HG03460 (cell line): ENCODE measurements around the gene NR1H2.

ENCODE experiments used
- ATAC-seq: cut with Tn5 transposase; IDR thresholded peaks from one replicate; pipeline ENCODE4 v1.9.1; 2021; ENCODE audit not compliant: unreplicated experiment

Gene NR1H2

GRCh38 chr19:50399368-50399745, 23.1 kb downstream of the NR1H2 start:
- ATAC-seq, result no peak

DNA sequence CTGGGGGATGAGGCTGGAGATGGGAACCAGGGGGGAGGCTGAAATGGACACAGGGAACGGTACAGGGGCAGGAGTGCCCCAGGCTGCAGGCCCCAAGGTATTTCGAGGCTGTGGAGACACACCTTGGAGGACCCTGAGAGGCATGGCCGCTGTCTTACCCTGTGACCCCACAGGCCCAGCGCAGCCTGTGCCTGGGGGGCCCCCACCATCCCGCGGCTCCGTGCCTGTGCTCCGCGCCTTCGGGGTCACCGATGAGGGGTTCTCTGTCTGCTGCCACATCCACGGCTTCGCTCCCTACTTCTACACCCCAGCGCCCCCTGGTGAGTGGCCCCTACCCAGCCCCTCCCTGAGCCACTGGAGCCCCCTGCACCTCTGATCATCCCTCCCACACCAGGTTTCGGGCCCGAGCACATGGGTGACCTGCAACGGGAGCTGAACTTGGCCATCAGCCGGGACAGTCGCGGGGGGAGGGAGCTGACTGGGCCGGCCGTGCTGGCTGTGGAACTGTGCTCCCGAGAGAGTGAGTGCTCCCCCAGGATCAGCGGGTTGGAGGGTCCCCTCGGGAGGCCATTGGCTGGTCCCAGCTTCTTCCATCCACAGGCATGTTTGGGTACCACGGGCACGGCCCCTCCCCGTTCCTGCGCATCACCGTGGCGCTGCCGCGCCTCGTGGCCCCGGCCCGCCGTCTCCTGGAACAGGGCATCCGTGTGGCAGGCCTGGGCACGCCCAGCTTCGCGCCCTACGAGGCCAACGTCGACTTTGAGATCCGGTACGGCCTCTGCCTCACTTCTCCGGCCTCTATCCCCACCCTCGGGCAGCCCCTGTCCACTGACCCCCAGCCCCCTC, 25.6 kb downstream of the NR1H2 start:
- no peak for ATAC-seq

DNA sequence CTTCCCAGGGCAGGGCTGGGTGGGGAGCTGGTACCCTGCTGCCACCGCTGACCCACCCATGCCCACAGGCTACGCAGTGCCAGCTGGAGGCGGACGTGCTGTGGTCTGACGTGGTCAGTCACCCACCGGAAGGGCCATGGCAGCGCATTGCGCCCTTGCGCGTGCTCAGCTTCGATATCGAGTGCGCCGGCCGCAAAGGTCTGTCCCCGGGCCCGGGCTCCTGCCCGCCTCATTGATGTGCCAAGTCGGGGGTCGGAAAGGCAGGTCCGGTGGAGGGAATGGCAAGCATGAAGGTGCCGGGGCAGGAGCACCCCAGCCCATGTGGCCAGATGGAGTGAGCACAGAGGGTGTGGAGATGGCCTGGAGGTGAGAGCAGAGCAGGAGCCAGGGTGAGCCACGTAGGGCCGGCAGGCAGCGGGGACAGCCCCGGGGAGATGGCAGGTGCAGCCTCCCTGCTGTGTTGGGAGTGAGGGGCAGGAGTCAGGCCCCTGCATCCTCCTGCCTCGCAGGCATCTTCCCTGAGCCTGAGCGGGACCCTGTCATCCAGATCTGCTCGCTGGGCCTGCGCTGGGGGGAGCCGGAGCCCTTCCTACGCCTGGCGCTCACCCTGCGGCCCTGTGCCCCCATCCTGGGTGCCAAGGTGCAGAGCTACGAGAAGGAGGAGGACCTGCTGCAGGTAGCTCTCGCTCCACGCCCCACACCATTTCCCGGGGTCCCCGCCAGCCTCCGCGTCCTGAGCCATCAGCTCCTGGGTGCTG, 26.5 kb downstream of the NR1H2 start:
- no peak for ATAC-seq

DNA sequence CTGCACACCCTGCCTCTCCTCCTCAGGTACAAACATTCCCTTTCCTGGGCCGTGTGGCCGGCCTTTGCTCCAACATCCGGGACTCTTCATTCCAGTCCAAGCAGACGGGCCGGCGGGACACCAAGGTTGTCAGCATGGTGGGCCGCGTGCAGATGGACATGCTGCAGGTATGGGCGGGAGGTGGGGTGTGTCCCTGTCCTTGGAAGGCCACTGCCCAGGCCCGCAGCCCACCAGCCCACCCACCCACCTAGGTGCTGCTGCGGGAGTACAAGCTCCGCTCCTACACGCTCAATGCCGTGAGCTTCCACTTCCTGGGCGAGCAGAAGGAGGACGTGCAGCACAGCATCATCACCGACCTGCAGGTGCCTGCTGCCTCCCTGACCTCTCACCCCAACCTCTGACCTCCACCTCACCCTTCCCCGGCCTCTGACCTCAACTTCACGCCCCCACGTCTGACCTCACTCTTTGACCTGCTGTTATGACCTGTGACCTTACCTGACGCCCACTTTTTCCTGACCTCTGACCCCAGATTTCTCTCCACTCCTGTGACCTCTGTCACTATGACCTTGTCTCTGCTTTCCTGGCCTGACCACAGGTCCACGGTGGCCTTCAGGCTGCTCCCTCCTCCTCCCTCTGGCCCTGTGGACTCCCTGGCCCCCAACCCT, 30.0 kb downstream of the NR1H2 start:
- no peak for ATAC-seq

GRCh38 chr19:50406829-50407228, 30.6 kb downstream of the NR1H2 start:
- no peak for ATAC-seq

- ATAC-seq, result no peak
Measured at GRCh38 chr19:50409347-50409746, 33.1 kb downstream of the NR1H2 start.

DNA sequence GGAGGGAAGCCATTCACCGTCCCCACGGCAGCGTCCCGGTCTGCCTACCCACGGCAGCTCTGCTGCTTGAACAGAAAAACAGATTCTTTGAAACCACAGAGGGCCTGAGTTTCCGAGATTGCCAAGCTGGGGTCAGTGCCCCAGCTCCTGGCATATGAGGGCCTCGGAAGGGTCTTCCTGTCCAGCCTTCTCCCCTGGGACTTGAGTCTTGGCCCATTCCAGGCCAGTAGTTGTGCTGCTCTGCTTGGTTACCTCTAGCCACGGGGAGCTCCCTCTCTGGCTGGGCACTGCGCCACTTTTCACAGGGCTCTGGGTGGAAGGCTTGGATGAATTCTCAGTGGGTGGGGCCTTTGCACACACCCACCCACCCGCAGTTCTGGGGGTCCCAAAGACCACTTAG, 33.9 kb downstream of the NR1H2 start:
- ATAC-seq, result no peak

- no peak for ATAC-seq
Measured at GRCh38 chr19:50412419-50412818, 36.2 kb downstream of the NR1H2 start.

DNA sequence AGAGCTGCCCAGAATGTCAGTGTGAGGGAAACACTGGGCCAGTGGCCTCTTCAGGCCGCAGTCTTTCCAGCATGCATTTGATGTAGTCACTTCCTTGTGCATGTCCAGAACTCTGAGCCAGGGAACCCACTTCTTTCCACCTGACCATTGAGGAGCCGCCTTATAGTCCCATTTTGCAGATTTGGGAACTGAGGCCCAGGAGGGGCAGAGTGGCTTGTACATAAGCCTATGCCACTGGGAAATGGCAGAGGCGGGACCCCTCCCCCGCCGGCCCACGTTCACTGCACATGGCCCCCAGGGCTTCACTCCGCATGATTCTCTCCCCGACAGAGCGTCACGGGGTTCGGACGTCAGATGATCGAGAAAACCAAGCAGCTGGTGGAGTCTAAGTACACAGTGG, 36.8 kb downstream of the NR1H2 start:
- ATAC-seq, result no peak

DNA sequence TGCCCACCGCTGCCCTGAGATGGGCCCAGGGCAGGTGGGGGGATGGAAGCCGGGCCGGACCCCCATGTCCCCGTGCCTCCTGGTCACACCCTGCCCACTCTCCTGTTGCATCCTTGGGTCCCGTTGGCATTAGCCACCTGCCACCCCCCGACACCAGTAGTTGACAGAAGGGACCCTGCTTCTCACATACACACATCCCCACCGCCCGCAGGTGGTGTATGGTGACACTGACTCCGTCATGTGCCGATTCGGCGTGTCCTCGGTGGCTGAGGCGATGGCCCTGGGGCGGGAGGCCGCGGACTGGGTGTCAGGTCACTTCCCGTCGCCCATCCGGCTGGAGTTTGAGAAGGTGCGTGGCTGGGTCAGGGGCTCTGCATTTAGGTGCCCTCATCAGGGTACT, 37.3 kb downstream of the NR1H2 start:
- ATAC-seq, result no peak

DNA sequence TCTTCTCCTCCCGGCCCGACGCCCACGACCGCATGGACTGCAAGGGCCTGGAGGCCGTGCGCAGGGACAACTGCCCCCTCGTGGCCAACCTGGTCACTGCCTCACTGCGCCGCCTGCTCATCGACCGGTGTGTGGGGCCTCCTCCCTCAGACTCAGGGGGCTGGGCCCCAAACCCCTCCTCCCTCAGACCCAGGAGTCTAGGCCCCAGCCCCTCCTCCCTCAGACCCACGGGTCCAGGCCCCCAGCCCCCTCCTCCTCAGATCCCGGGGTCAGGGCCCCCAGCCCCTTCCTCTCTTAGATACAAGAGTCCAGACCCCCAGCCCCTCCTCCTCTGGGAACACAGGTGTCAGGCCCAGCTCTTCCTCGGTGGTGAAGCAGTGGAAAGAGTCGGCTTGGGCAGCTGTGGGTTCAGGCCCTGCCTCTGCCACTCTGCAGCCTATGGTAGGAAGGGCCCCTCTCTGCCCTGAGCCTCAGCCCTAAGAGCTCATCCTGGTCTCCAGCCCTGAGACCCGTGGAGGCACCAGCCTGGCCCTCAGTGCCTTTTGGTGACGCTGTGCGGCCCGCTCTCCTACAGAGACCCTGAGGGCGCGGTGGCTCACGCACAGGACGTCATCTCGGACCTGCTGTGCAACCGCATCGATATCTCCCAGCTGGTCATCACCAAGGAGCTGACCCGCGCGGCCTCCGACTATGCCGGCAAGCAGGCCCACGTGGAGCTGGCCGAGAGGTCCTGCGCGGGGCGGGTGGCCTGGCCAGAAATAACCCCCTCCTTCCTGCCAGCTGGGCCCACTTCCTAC, 38.8 kb downstream of the NR1H2 start:
- no peak for ATAC-seq

DNA sequence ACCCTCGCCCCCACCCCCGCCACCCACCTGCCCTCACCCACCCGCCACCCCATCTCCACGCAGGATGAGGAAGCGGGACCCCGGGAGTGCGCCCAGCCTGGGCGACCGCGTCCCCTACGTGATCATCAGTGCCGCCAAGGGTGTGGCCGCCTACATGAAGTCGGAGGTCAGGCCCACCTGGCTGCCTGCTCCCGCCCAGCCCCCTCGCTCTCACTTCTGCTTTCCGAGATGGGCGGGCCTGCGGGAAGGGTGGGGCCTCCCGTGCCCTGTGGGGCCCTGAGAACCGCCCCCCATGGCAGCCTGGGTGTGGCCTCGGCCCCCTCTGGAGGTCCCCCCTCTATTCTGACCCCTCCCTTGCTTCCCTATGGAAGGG, 39.4 kb downstream of the NR1H2 start:
- ATAC-seq, result peak; percentile 51

DNA sequence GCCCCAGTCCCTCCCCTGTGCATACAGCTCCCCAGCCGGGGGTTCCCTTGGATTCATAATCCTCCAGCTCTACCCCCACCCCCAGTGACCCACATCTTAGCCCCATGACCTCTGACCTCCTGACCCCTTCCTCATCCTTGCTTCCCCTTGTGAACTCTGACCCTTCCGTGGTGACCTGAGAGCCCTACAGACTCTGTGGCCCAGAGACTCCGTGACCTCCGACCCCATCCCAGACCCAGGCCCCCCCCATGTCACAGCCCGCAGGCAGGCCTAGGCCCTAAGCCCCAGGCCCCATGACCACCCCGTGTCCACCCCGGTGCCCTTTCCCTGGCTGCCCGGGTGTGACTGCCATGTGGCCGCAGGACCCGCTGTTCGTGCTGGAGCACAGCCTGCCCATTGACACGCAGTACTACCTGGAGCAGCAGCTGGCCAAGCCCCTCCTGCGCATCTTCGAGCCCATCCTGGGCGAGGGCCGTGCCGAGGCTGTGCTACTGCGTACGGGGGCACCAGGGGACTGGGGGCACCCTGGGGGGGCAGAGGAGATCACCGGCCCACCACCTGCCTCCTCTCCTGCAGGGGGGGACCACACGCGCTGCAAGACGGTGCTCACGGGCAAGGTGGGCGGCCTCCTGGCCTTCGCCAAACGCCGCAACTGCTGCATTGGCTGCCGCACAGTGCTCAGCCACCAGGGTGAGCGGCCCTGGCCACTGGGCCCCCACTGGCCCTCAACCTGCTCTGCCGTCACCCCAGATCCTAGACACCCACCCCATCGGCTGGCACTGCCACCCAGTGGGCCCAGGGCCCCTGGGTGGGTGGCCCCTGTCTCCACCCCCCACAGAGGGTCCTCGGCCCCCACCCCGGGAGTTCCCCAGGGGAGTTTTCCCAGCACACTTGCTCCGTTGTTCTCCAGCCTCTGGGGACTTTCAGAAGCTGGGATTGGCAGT, 40.0 kb downstream of the NR1H2 start:
- no peak for ATAC-seq

GRCh38 chr19:50417111-50418081, 41.1 kb downstream of the NR1H2 start:
- no peak for ATAC-seq

DNA sequence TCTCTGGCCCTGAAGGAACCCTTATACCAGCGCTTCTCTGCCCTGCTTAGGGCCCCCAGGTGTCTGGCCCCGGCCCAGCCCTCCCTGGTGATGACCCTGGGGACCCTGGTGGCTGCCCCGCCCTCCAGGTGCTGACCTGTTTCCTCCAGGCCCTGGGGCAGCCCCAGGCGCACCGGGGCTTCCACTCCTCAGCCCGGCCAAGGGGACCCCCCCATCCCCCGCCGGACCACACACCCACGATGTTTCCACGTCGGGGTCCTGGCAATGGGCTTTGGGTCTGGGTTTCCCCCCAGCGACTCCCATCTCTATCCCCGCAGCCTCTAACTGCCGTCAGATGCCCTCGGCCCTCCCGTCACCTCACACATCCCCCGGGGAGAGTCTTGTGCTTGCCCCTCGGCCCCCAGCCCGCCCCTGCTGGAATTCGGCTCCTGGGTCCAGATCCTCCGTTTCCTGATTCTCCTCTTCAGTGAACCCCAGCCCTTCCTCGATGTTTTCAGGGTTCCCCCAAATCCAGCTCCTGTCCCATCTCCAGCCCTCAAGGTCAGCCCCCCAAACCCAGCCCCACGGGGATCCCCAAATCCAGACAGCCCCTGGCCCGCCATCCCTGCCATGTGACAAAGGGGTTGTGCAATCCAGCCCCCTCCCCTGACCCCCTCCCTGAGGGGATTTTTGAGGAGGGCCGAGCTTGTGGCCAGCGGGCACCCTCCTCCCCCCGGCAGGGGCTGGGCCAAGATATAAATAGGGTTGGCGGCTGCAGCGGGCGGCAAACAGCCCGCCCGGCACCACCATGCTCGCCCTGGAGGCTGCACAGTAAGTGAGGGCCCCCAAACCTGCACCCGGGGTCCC, 42.1 kb downstream of the NR1H2 start, which contains the start of gene SPIB:
TSS of gene SPIB (plus strand) at position 763 of the 846 bp plus-strand sequence. CDS start at position 788, 25 bp downstream.
- ATAC-seq, result no peak

DNA sequence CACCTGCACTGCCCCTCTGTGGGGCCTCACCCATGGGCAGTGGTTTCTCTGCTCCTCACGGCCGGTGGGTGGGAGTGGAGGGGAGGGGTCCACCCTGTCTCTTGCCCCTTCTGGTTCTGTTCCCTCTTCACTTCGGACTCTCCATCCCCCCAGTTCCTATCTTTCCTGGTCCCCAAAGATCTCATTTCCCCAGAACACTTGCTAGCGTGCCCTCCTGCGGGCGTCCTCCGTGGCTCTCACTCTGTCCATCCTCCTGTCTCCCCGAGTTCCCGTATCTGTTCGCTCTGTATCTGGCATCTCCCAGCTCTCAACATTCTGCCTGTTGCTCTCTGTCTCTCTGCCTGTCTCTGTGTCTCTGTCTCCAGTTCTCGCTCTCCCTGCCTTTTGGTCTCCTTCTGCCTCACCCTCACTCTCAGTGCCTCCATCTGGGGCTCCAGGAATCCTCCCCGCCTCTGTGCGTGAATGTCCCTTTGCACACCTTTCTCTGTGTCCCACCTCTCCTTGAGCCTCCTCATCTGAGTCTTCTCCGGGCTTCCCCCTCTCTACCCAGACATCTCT, 42.8 kb downstream of the NR1H2 start:
- no peak for ATAC-seq

- no peak for ATAC-seq
Measured at GRCh38 chr19:50419580-50420035, 43.4 kb downstream of the NR1H2 start.
